Activated CD8-positive, alpha-beta memory T cell treated with anti-CD3 and anti-CD28 coated beads for 36 hours (primary cell): ENCODE results near the gene NTM. TPM values are rescaled to one million over a fixed set of nuclear protein-coding genes. Genes with fewer than 3 reads are reported as not detected.
"Not testable (repeated sequence)": the region's sequence is repeated elsewhere in the genome, so short reads cannot be mapped to it uniquely, and the experiment has no call there.

Source experiments
- CTCF ChIA-PET: fragments of 350-600 bp; sonication (Branson Sonifier 250); formaldehyde crosslinking; loops from one replicate; lab custom pipeline; 2021; ENCODE audit warnings: antibody characterized with exemption; lab: Charles Lee
- POLR2A ChIA-PET: fragments of 350-600 bp; sonication (Branson Sonifier 250); formaldehyde crosslinking; loops from one replicate; lab custom pipeline; 2021; ENCODE audit warnings: antibody characterized with exemption; lab: Charles Lee
- total RNA-seq, 2 experiments: library from RNA; stranded (reverse); gene quantifications; one replicate each; pipeline ENCODE4 v1.2.3, GENCODE V29; 2021

NTM gene
- total RNA-seq = not detected

GRCh38 chr11:131370090-131370751, at the start of gene NTM:
Gene NTM, plus strand, starts transcription at chr11:131370615.
- POLR2A ChIA-PET = no interaction called here
- CTCF ChIA-PET = no interaction called here

- ChIA-PET POLR2A (no interaction called here), CTCF (no interaction called here)
Observed at GRCh38 chr11:131324921-131325570, 45.4 kb upstream of the NTM start.

DNA sequence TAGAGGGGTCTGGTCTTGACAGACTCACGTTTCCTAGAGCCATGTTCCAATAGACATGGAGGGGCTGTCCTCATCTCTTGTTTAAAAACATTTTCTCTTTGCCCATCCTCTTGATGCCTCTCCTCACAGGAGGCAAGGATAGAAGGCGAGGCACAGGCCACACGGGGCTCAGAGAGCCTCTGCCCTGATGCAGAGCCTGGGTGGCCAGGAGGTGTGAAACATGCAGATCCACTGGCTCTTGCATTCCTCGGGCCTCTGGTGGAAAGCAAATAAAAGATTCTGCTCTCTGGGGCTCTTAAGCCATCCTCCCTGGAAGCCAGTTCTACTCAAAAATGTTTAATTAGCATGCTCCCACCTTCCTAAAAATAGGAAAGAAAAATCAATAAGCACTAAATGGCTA, 43.6 kb upstream of the NTM start:
- CTCF ChIA-PET = no interaction called here
- POLR2A ChIA-PET = no interaction called here

DNA sequence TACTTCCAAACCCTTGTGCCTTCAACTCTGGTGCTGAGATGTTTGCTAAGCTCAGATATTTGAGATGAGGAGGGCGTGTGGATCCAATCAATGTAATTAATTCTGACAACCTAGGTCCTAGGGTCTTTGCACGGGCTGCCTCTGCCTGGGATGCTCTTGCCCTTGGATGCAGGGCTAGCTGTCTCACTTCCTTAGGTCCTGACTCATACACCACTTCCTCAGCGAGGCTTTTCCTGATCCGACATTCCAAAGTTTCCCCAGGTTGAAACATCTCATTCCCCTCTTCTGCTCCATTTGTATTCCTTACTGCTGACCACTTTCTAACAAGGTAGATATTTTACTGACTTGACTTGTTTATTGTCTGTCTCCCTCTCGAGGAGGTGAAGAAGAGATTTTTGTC, 43.0 kb upstream of the NTM start:
- ChIA-PET POLR2A (no interaction called here), CTCF (no interaction called here)

DNA sequence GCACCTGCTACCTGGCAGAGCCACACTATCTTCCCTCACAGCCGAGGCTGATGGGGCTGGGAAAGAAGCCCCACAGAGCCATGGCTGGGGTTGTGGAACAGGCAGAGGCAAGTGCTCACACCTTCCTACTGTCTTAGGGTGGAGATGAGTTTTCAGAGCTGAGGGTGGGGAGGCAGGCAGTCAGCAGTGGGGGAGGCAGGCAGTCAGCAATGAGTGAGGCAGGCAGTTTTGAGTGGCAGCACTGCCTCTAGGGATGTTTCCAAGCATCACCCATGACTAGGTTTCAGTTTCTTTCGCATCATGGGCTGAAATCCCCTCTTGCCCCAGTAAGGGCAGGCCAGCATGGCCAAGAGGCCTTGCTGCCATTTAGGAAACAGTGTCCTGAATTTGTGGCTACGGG, 41.6 kb upstream of the NTM start:
- POLR2A ChIA-PET = no interaction called here
- CTCF ChIA-PET = no interaction called here

- ChIA-PET POLR2A (no interaction called here), CTCF (no interaction called here)
Observed at GRCh38 chr11:131331010-131331409, 39.4 kb upstream of the NTM start.

DNA sequence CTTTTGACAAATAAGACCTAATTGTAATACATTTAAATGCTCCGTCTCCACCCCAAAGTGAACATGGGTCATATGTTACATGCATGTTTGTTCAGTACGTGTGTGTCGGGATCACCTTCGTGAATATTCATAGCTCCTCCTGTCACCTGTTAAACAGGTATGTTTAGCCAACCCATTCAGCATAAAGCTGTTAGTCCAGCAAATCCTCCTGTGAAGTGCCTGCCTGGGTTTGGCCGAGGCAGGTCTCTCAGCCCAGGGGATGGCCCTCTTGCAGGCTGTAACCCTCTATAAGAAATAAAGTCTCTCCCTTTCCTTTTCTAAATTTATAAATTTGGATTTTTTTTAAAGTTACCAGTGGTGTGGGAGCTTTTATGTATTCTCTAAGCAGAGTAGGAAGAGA, 38.9 kb upstream of the NTM start:
- CTCF ChIA-PET = no interaction called here
- POLR2A ChIA-PET = no interaction called here

DNA sequence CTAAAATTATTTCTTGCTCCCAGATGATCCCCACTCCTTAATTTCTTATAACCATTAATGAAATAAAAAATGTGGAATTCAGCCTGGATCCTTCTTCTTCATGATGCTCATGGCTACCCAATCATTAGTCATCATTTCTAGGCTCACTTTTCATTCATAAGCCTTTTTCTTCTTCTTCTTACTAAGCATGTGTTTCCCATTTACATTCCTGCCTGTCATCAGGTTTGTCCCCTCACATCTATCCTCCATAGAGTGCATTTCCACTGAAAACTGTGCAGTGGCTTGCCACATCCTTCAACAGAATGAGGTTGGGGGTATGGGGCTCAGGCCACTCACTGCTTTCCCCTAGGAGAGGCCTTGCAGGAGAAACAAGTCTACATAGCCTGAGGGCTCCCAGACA, 35.8 kb upstream of the NTM start:
- ChIA-PET POLR2A (no interaction called here), CTCF (no interaction called here)

DNA sequence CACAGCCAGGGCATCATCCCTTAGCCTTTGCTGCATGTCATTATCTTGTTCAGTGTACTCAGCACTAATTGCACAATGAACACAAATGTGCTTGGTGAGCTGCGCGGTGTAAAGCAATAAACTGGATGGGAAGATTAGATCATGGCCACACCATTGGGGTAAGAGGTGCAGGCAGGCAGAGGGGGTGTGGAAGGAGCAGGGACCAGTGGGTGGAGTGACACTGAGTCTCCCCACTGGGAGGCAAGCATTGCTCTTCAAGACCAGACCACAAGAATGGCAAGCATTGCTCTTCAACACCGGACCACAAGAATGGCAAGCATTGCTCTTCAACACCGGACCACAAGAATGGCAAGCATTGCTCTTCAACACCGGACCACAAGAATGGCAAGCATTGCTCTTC, 28.5 kb upstream of the NTM start:
- POLR2A ChIA-PET, CTCF ChIA-PET: not testable (repeated sequence)

GRCh38 chr11:131342442-131342841, 28.0 kb upstream of the NTM start:
- POLR2A ChIA-PET, CTCF ChIA-PET: not testable (repeated sequence)

- ChIA-PET CTCF (no interaction called here), POLR2A (no interaction called here)
Observed at GRCh38 chr11:131345406-131345805, 25.0 kb upstream of the NTM start.

- ChIA-PET POLR2A (no interaction called here), CTCF (no interaction called here)
Observed at GRCh38 chr11:131349368-131350086, 20.9 kb upstream of the NTM start.

DNA sequence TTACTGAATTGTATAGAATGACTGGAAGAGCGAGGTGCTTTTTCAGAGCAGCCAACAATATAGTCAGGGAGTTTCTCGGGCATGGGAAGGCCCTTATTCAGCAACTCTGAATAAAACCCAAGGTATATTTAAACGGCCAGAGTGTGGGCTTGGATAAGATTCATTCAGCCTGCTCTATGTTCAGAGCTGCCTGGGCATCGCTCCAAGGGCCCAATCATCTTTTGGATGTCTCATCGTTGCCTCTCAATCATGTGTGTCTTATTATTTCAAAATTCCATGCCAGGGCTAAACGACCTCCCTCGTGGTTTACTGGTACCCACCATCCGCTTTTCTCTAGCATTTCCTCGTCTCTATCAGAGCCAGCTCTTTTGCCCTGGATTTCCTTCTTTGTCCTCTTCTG, 19.5 kb upstream of the NTM start:
- CTCF ChIA-PET = no interaction called here
- POLR2A ChIA-PET = no interaction called here

DNA sequence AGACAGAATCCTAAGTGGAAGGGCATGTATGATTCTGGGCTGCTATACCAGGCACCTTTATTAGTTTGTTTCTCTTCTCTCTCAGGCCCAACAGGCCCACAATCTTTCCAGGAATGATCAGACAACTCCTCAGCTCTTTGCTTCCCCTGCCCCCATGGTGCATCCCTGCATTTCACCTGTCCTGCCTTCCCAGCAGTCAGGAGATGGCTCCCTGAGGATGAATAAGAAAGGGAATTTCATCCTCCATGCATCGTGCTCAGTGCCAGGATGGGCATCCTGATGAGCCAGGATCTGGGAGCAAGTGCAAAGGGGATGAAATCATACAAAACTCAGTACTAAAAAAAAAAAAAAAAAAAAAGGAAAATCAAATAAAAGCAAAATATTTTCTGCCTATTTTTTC, 18.6 kb upstream of the NTM start:
- POLR2A ChIA-PET = no interaction called here
- CTCF ChIA-PET = no interaction called here

- CTCF ChIA-PET = no interaction called here
- POLR2A ChIA-PET = no interaction called here
Observed at GRCh38 chr11:131353766-131354165, 16.6 kb upstream of the NTM start.

- ChIA-PET CTCF (no interaction called here), POLR2A (no interaction called here)
Observed at GRCh38 chr11:131354251-131354701, 16.1 kb upstream of the NTM start.

- ChIA-PET POLR2A (no interaction called here), CTCF (no interaction called here)
Observed at GRCh38 chr11:131356206-131356605, 14.2 kb upstream of the NTM start.

GRCh38 chr11:131365329-131365930, 5.0 kb upstream of the NTM start:
- ChIA-PET POLR2A (no interaction called here), CTCF (no interaction called here)

DNA sequence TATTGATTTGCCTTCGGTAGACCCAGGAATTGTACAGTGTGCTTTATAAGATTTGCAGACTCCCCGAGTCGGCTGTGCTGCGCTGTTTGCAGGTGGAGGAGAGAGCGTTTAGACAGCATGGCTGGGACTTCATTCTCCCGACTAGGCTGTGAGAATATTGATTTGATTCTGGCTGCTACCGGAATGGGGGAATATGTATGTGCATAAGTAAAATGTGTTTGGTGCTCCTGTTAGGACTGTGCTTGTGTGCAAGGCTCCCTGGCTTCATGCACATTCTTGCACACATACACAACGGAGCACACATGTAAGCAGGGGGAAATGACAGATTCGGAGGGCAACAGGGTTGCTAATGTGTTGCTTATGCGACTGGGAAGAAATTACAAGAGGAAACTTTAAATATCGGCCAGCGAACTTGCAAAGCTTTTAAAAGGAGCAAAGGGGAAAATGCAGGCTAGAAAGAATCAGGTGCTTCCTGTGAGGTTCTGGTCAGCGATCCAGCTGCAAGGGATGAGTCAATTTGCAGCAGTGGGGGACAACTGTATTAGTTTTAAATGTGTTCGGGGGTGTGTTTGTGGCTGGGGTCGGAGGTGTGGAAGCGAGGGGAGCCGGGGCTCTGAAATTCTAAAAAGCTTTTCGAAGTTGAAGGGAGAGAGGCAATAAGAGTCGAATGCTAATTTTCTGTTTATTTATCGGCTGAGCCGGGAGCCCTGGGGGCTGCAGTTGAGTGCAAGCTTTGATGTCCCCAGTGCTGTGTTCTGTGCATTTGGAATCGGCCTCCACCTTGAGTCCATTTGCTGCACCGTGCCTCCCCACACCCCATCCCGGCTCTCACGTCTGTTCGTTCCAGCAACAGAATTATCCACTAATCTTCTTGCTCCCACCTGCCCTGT, 731 bp downstream of the NTM start:
- CTCF ChIA-PET = no interaction called here
- POLR2A ChIA-PET = no interaction called here

- POLR2A ChIA-PET = no interaction called here
- CTCF ChIA-PET = no interaction called here
Observed at GRCh38 chr11:131371791-131372104, 1.3 kb downstream of the NTM start.
